Endothelial cell of umbilical vein (primary cell): ENCODE measurements around the gene GAS7. TPM values are rescaled to one million over a fixed set of nuclear protein-coding genes. Genes with fewer than 3 reads are reported as not detected.

ENCODE experiments used
- BruUV-seq: library from RNA; stranded (reverse); fragments of 400-500 nt; replicated peaks from 2 replicates; lab custom pipeline; 2021; lab: Mats Ljungman, UMichigan
- CTCF ChIA-PET: fragments of 300-600, 350-600 bp; sonication (Branson Sonifier 250); formaldehyde crosslinking; loops from one replicate; lab custom pipeline; 2021; ENCODE audit warnings: antibody characterized with exemption, inconsistent platforms; lab: Charles Lee
- POLR2A ChIA-PET: fragments of 300-600, 350-600 bp; sonication (Branson Sonifier 250); formaldehyde crosslinking; loops from one replicate; lab custom pipeline; 2021; ENCODE audit warnings: antibody characterized with exemption, inconsistent platforms; lab: Charles Lee
- DNase-seq: peaks from one replicate; pipeline ENCODE4 v3.0.0-alpha.2; 2011; ENCODE audit warnings: low read depth, low spot score
- FAIRE-seq: peaks from 2 replicates; lab custom pipeline; 2011; peaks lifted over from hg19 to GRCh38; lab: Jason Lieb, UNC
- H2AFZ ChIP-seq: 2 replicates; pipeline ENCODE4 v1.6.0; 2012; ENCODE audit warnings: low read depth, low read length, control low read depth, inconsistent platforms
- H3K27ac ChIP-seq: 2 replicates; pipeline ENCODE4 v1.5.1; 2011; ENCODE audit warnings: low read depth, mild to moderate bottlenecking, control low read depth, low read length, moderate library complexity; ENCODE audit not compliant: insufficient read depth
- H3K27me3 ChIP-seq, 2 experiments: 2 replicates each; pipeline versions ENCODE4 v1.6.0 to v1.6.1; 2011; ENCODE audit warnings: low read length in 2 of 2, mixed read lengths in 1 of 2; ENCODE audit not compliant: control insufficient read depth in 2 of 2, insufficient read depth in 2 of 2
- H3K36me3 ChIP-seq, 2 experiments: 2 replicates in 1 of 2; 3 replicates in 1 of 2; pipeline ENCODE4 v1.5.1; 2011; ENCODE audit warnings: low read length in 2 of 2, mild to moderate bottlenecking in 1 of 2, moderate library complexity in 1 of 2; ENCODE audit not compliant: control insufficient read depth in 2 of 2, insufficient read depth in 2 of 2; ENCODE audit errors: extremely low read depth in 1 of 2
- H3K4me1 ChIP-seq: 3 replicates; pipeline ENCODE4 v1.5.1; 2011; ENCODE audit warnings: mild to moderate bottlenecking, low read length; ENCODE audit not compliant: control insufficient read depth, insufficient read depth; ENCODE audit errors: extremely low read depth
- H3K4me2 ChIP-seq: 2 replicates; pipeline ENCODE4 v1.6.1; 2011; ENCODE audit warnings: low read length, control low read depth, mixed read lengths; ENCODE audit not compliant: insufficient read depth
- H3K4me3 ChIP-seq, 3 experiments: fragments of 200-600 bp in 1 of 3; sonication (generic), shearing (Covaris generic) in 1 of 3; replicated peaks in 1 of 3; 2 replicates each; pipeline ENCODE4 v1.5.1; 2011 to 2016; ENCODE audit warnings: control low read depth in 3 of 3, low read length in 3 of 3, mild to moderate bottlenecking in 2 of 3, inconsistent platforms in 1 of 3, low read depth in 1 of 3, moderate library complexity in 1 of 3; ENCODE audit not compliant: insufficient read depth in 1 of 3
- H3K79me2 ChIP-seq: 2 replicates; pipeline ENCODE4 v1.6.0; 2012; ENCODE audit warnings: low read length, inconsistent platforms; ENCODE audit not compliant: control insufficient read depth, insufficient read depth
- H3K9ac ChIP-seq: replicated peaks from 2 replicates; pipeline ENCODE3; 2011; ENCODE audit warnings: low read length, control low read depth; ENCODE audit not compliant: insufficient read depth; ENCODE audit errors: extremely low read depth
- H3K9me1 ChIP-seq: replicated peaks from 3 replicates; pipeline ENCODE4 v1.6.0; 2011; ENCODE audit warnings: mild to moderate bottlenecking, low read length; ENCODE audit not compliant: control insufficient read depth, insufficient read depth; ENCODE audit errors: extremely low read depth
- H3K9me3 ChIP-seq: replicated peaks from 2 replicates; pipeline ENCODE4 v1.5.1; 2012; ENCODE audit warnings: low read length, inconsistent platforms; ENCODE audit not compliant: control insufficient read depth, insufficient read depth
- H4K20me1 ChIP-seq: replicated peaks from 2 replicates; pipeline ENCODE3; 2011; ENCODE audit warnings: mild to moderate bottlenecking, low read length; ENCODE audit not compliant: control insufficient read depth, insufficient read depth; ENCODE audit errors: extremely low read depth
- EZH2 ChIP-seq: IDR thresholded peaks from 2 replicates; pipeline ENCODE4 v1.6.1; 2012; ENCODE audit warnings: borderline replicate concordance, low read depth, mild to moderate bottlenecking, moderate library complexity, low read length, inconsistent platforms; ENCODE audit not compliant: severe bottlenecking
- FOS ChIP-seq: IDR thresholded peaks from 2 replicates; pipeline ENCODE4 v1.6.1; 2011; ENCODE audit warnings: mild to moderate bottlenecking, low read length, moderate library complexity, borderline replicate concordance; ENCODE audit not compliant: insufficient read depth
- GATA2 ChIP-seq: IDR thresholded peaks from 2 replicates; pipeline ENCODE4 v1.7.0; 2011; ENCODE audit warnings: low read depth, mild to moderate bottlenecking, moderate library complexity, mixed read lengths, low read length; ENCODE audit not compliant: insufficient read length, insufficient read depth
- JUN ChIP-seq: IDR thresholded peaks from 2 replicates; pipeline ENCODE4 v1.6.1; 2011; ENCODE audit warnings: borderline replicate concordance, low read depth; ENCODE audit not compliant: insufficient read length, insufficient read depth
- MYC ChIP-seq: IDR thresholded peaks from one replicate; pipeline ENCODE4 v1.6.1; 2011; ENCODE audit warnings: mild to moderate bottlenecking, low read depth, low read length
- POLR2A ChIP-seq: IDR thresholded peaks from 2 replicates; pipeline ENCODE4 v1.6.1; 2012; ENCODE audit warnings: low read depth, mild to moderate bottlenecking, control low read depth, low read length
- POLR2AphosphoS5 ChIP-seq: IDR thresholded peaks from 2 replicates; pipeline ENCODE4 v1.6.1; 2012; ENCODE audit warnings: low read depth, mild to moderate bottlenecking, control low read depth, low read length, moderate library complexity; ENCODE audit not compliant: insufficient read depth
- dilution Hi-C: fragments of 300-500 bp; cut with MboI; formaldehyde crosslinking; loops from one replicate; pipeline ENCODE4 v1.15.0; 2019; ENCODE audit warnings: low sequenced_read_pairs; ENCODE audit not compliant: extremely low pct_ligation_motif_present
- intact Hi-C: fragments of 100-400 bp; cut with micrococcal nuclease; formaldehyde crosslinking; loops from one replicate; pipeline ENCODE4 v1.10.0; 2022
- polyA plus RNA-seq, 4 experiments: library from polyadenylated mRNA; depleted of rRNA in 3 of 4; stranded (reverse) in 3 of 4; unstranded in 1 of 4; fragments of >200 nt; gene quantifications; 2 replicates each; pipeline versions ENCODE4 v1.2.1 to v1.2.3, GENCODE V29; 2011 to 2012; ENCODE audit warnings: missing spikeins in 1 of 4
- total RNA-seq: library from RNA; stranded (reverse); gene quantifications from 2 replicates; pipeline ENCODE4 v1.2.3, GENCODE V29; 2021
- TF ChIP-seq, protein P1 (sequence below): IDR thresholded peaks from 2 replicates; pipeline ENCODE4 v1.6.1; 2011; ENCODE audit not compliant: insufficient read depth, insufficient read length
- TF ChIP-seq, protein P2 (sequence below), 2 donors: IDR thresholded peaks; 1 replicate in 1 of 2; 2 replicates in 1 of 2; pipeline ENCODE4 v1.5.1; 2011; ENCODE audit warnings: low read length in 2 of 2, mild to moderate bottlenecking in 2 of 2, moderate library complexity in 2 of 2, control low read depth in 1 of 2, inconsistent platforms in 1 of 2, low read depth in 1 of 2; ENCODE audit not compliant: insufficient read depth in 1 of 2; ENCODE audit errors: extremely low read depth in 1 of 2

Gene GAS7
- total and polyA plus RNA-seq, 2 donors (not counting 3 experiments of a cell fraction or from before 2014, with no cell fraction given) = not detected

DNA sequence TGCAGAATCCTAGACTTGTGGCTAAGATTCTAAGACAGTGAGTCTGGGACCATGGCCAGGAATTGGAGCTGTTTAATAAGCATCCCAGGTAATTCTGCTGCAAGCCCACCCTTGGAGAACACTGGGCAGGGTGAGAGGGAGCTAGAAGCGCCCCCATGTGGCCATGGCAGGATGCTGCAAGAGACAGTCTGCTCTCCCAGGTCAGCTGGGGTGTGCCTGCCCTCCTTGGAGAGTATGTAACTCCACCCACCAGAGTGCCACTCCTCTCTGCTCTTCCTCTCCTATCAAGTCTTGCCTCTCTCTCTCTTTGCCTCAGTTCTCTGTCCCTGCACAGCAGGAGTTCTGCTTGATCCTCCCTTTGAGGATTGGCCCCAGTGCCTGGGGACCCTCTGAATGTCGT, 308.3 kb downstream of the GAS7 start:
- H3K27me3 ChIP-seq = no peaks in the 10 kb centered on the region
- H4K20me1 ChIP-seq = no peaks in the 10 kb centered on the region
- no peak overlapping the region for H3K4me3 ChIP-seq
- no peaks in the 10 kb centered on the region for H3K36me3 ChIP-seq
- no peak for TF ChIP-seq GATA2
- TF ChIP-seq EZH2 = no peak
- TF ChIP-seq MYC = no peak
- TF ChIP-seq, protein P1, sequence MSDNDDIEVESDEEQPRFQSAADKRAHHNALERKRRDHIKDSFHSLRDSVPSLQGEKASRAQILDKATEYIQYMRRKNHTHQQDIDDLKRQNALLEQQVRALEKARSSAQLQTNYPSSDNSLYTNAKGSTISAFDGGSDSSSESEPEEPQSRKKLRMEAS = no peak
- no peak for TF ChIP-seq JUN
- no peak for TF ChIP-seq FOS
- TF ChIP-seq POLR2AphosphoS5 = no peak
- no peak for TF ChIP-seq POLR2A
- TF ChIP-seq, protein P2, sequence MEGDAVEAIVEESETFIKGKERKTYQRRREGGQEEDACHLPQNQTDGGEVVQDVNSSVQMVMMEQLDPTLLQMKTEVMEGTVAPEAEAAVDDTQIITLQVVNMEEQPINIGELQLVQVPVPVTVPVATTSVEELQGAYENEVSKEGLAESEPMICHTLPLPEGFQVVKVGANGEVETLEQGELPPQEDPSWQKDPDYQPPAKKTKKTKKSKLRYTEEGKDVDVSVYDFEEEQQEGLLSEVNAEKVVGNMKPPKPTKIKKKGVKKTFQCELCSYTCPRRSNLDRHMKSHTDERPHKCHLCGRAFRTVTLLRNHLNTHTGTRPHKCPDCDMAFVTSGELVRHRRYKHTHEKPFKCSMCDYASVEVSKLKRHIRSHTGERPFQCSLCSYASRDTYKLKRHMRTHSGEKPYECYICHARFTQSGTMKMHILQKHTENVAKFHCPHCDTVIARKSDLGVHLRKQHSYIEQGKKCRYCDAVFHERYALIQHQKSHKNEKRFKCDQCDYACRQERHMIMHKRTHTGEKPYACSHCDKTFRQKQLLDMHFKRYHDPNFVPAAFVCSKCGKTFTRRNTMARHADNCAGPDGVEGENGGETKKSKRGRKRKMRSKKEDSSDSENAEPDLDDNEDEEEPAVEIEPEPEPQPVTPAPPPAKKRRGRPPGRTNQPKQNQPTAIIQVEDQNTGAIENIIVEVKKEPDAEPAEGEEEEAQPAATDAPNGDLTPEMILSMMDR (IDR thresholded peaks at IDR 0.05; ENCODE audit: extremely low read depth in 1 of 2, insufficient read depth in 1 of 2, low read depth in 1 of 2, low read length in 2 of 2) = no peak
- DNase-seq = no peak
- H3K79me2 ChIP-seq = no peaks in the 10 kb centered on the region
- no peaks in the 10 kb centered on the region for H3K4me1 ChIP-seq
- no peak for FAIRE-seq
- BruUV-seq = no TSS peak
- ChIA-PET CTCF (interaction anchor here (1.1 kb wide), 1 partner anchor 35 kb away, joined by 4 read pairs; no protein-coding TSS in a partner anchor), POLR2A (no interaction called here)
- H3K9ac ChIP-seq = no peak overlapping the region
- no peaks in the 10 kb centered on the region for H3K9me1 ChIP-seq
- no peak overlapping the region for H3K27ac ChIP-seq
- no peak overlapping the region for H2AFZ ChIP-seq
- no peak overlapping the region for H3K4me2 ChIP-seq
- peaks cover 3% of the 10 kb centered on the region for H3K9me3 ChIP-seq
- intact Hi-C loops (no loop called here), dilution Hi-C loops (no loop called here)
